IPS DF 19.7 (cell line): ENCODE measurements around the gene SEH1L.

Experiments used
- DNase-seq: peaks from one replicate; pipeline ENCODE4 v3.0.0-alpha.2; 2013; ENCODE audit warnings: low read depth, low spot score

The SEH1L gene

GRCh38 chr18:13035249-13035914 is 87.6 kb downstream of the SEH1L start:
- no peak for DNase-seq

- no peak for DNase-seq
Observed at GRCh38 chr18:13036622-13037320, 89.0 kb downstream of the SEH1L start.
